ENCODE measurements around the gene VRK3. TPM values are rescaled to one million over a fixed set of nuclear protein-coding genes. Genes with fewer than 3 reads are reported as not detected.
A peak's percentile ranks its signal among the peaks of the same experiment; 100 is the strongest.
"Not testable (repeated sequence)": the region's sequence is repeated elsewhere in the genome, so short reads cannot be mapped to it uniquely, and the experiment has no call there.

Gene VRK3
- total RNA-seq, 2 donors from 2014 or later, result 53.7 to 79.8 TPM

GRCh38 chr19:49951806-49952478 is 73.2 kb downstream of the VRK3 start:
- H3K4me1 Mint-ChIP-seq, result no peaks in the 10 kb centered on the region
- H3K27ac Mint-ChIP-seq, result no peak overlapping the region
- H3K9me3 Mint-ChIP-seq, result no peaks in the 10 kb centered on the region
- H3K36me3 Mint-ChIP-seq (ENCODE audit: low read depth), result no peaks in the 10 kb centered on the region
- ATAC-seq (replicated peaks), result no peak
- H3K27me3 Mint-ChIP-seq, result peaks cover 23% of the 10 kb centered on the region
- H3K4me3 Mint-ChIP-seq, result no peak overlapping the region

DNA sequence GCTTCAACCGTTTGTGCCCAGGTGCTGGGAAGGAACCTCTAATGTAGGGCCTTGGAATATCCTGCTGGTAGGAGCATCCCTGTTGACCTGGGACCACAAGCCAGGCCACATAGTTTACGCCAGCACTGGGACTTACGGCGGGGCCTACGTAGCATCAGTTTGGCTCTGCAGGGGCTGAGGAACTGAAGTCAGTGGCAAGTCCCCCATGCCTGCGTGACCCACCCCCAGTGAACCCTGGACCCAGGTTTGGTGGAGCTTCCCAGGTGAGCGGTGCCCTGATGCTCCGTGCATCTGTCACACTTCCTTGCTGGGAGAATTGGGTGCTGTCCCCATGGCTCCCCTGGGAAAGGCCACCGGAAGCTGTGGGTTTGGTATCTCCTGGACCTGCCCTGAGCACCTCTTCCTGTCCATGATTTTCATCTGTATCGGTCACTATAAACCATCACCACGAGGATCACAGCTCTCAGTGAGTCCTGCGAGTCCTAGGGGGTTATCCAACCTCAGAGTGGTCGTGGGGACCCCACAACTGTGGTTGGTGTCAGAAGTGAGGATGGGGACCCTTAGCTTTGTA is 74.1 kb downstream of the VRK3 start:
- H3K9me3 Mint-ChIP-seq, result no peaks in the 10 kb centered on the region
- H3K27me3 Mint-ChIP-seq, result peaks cover 29% of the 10 kb centered on the region
- H3K4me3 Mint-ChIP-seq, result no peak overlapping the region
- H3K4me1 Mint-ChIP-seq, result no peaks in the 10 kb centered on the region
- no peak overlapping the region for H3K27ac Mint-ChIP-seq
- no peak for ATAC-seq (replicated peaks)
- H3K36me3 Mint-ChIP-seq (ENCODE audit: low read depth), result no peaks in the 10 kb centered on the region

DNA sequence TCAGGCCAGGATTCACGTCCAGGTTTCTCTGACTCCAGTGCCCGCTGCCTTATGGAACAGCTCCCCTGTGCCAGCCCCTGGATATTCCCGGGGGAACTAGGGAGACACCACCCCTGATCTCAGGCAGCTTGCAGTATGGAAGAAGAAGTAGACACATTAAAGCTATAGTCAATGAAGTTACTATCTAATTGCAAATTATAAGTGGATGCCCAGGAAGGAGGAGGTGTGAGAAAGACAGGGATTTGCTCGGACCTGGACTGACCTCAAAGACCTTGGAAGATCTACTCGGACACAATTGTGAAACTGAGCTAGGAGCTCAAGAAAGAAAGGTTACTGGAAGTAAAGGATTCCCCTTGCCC is 74.6 kb downstream of the VRK3 start:
- Mint-ChIP-seq H3K27me3 (peaks cover 29% of the 10 kb centered on the region), H3K36me3 (ENCODE audit: low read depth) (no peaks in the 10 kb centered on the region), H3K4me3 (no peak overlapping the region), H3K4me1 (no peaks in the 10 kb centered on the region), H3K27ac (no peak overlapping the region), H3K9me3 (no peaks in the 10 kb centered on the region)
- no peak for ATAC-seq (replicated peaks)

DNA sequence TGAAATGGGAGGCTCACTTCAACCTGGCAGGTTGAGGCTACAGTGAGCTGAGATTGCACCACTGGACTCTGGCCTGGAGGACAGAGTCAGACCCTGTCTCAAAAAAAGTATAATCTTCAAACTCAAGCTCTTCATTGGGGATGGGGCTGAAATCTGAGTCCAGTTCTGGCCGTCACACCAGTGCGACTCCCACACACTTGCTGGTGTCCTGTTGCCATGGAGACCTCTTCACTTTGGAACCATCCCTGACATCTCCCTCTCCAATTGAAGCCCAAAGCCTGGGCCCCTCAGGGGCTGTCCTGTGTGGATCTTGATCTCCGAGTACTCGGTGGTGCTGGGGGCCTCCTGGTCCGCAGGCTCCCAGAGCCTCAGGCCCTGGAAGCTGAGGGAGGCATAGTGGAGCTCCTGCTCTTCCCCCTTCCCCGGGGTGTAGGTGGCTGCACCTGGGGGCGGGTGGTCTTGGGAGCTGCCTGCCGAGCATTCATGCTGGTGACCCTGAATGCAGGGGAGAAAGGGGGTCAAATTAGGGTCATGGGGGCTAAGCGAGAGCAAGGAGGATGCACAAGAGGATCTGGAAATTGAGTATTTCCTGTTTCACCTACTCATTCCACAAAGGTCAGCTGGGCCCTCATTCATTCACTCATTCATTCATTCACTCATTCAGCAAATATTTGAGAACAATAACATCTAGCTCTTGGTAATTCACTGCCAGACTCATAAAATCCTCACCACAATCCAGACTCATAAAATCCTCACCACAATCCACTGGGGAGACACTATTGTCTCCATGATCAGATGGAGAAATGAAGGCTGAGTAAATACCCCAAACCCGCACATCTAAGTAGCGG is 75.2 kb downstream of the VRK3 start:
- H3K9me3 Mint-ChIP-seq, result no peaks in the 10 kb centered on the region
- H3K4me3 Mint-ChIP-seq, result no peak overlapping the region
- H3K27ac Mint-ChIP-seq, result no peak overlapping the region
- no peaks in the 10 kb centered on the region for H3K4me1 Mint-ChIP-seq
- peaks cover 26% of the 10 kb centered on the region for H3K27me3 Mint-ChIP-seq
- no peak for ATAC-seq (replicated peaks)
- H3K36me3 Mint-ChIP-seq (ENCODE audit: low read depth), result no peaks in the 10 kb centered on the region

- Mint-ChIP-seq H3K36me3 (ENCODE audit: low read depth) (no peaks in the 10 kb centered on the region), H3K4me3 (no peak overlapping the region), H3K4me1 (peaks cover 9% of the 10 kb centered on the region), H3K27me3 (peaks cover 37% of the 10 kb centered on the region), H3K9me3 (no peaks in the 10 kb centered on the region), H3K27ac (no peak overlapping the region)
- no peak for ATAC-seq (replicated peaks)
These were observed 78.8 kb downstream of the VRK3 start for GRCh38 chr19:49946415-49946814.

GRCh38 chr19:49944567-49944966 is 80.6 kb downstream of the VRK3 start:
- H3K4me3 Mint-ChIP-seq; H3K27ac Mint-ChIP-seq; H3K36me3 Mint-ChIP-seq (ENCODE audit: low read depth); H3K9me3 Mint-ChIP-seq: not testable (repeated sequence)
- Mint-ChIP-seq H3K27me3 (peaks cover 35% of the 10 kb centered on the region), H3K4me1 (peaks cover 12% of the 10 kb centered on the region)
- peak; percentile 99 for ATAC-seq (replicated peaks)

DNA sequence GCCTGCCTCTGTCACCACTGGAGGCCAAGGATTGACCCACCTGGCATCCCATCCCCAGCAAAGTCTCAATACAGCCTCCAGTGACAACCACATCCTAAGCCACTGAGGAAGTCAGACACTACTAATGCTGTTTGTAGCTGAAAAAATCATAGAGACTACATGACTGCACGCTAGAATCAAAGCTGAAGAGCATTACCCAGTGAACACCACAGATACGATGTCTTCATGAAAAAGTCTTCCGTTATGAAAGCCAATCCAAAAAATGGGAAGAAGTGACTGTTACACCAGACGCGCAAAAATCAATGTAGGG is 84.7 kb downstream of the VRK3 start:
- ATAC-seq (replicated peaks), result no peak
- no peaks in the 10 kb centered on the region for H3K36me3 Mint-ChIP-seq (ENCODE audit: low read depth)
- H3K4me1 Mint-ChIP-seq, result peaks cover 12% of the 10 kb centered on the region
- no peaks in the 10 kb centered on the region for H3K9me3 Mint-ChIP-seq
- peaks cover 26% of the 10 kb centered on the region for H3K27me3 Mint-ChIP-seq
- no peak overlapping the region for H3K4me3 Mint-ChIP-seq
- H3K27ac Mint-ChIP-seq, result no peak overlapping the region

- peaks cover 12% of the 10 kb centered on the region for H3K4me1 Mint-ChIP-seq
- no peak for ATAC-seq (replicated peaks)
- no peak overlapping the region for H3K27ac Mint-ChIP-seq
- H3K27me3 Mint-ChIP-seq, result peaks cover 26% of the 10 kb centered on the region
- H3K36me3 Mint-ChIP-seq (ENCODE audit: low read depth), result no peaks in the 10 kb centered on the region
- H3K9me3 Mint-ChIP-seq, result no peaks in the 10 kb centered on the region
- no peak overlapping the region for H3K4me3 Mint-ChIP-seq
These were observed 85.3 kb downstream of the VRK3 start for GRCh38 chr19:49939721-49940481.

DNA sequence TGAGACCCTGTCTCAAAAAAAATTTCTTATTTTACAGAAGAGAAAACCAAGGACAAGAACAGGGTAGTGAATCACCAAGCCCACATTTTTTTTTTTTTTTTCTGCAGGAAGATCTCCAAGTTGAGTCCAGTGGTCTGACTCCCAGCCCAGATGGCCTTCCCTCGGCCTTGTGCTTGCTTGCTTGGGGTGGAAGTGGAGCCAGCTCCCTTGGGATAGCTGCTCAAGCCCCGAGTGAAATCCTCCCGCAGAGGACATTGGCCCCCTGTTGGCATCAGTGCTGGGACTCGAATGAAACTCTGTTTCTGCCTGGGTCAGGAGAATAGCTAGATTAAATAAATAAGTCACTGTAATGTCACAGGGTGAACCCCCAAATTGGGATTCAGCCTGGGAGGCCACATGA is 86.5 kb downstream of the VRK3 start:
- Mint-ChIP-seq H3K9me3 (no peaks in the 10 kb centered on the region), H3K27me3 (peaks cover 22% of the 10 kb centered on the region), H3K36me3 (ENCODE audit: low read depth) (no peaks in the 10 kb centered on the region), H3K4me1 (peaks cover 7% of the 10 kb centered on the region), H3K27ac (no peak overlapping the region), H3K4me3 (no peak overlapping the region)
- ATAC-seq (replicated peaks), result no peak

DNA sequence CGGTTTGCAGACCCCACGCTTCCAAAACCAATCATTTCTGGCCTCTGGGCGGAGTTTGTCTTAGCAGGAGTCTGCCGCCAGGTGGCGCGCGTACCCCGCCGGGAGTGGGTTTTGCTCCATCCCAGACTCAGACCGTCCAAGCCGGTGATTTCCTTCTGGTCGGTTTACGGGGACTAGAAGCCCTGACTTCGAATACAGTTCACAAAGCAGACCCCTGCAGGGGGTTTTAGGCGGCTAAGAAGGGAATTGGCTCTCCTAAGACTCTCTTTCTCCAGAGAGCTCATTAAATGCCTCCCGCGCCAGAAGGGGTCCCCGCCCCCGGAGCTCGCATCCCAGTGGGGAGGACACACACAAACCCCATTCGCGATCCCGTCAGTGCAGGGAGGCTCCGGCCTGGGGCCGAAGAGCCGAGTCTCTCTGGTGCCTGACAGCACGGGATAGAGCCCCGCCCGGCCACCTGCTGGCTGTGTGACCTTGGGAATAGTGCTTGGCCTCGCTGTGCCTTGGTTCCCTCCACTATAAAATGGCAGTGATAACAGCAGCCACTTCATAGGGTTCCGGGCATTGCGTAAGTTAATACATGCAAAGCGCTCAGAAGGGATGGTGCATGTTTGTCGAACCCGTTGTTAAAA is 87.3 kb downstream of the VRK3 start:
- peaks cover 9% of the 10 kb centered on the region for H3K4me1 Mint-ChIP-seq
- peak; percentile 88 for ATAC-seq (replicated peaks)
- no peaks in the 10 kb centered on the region for H3K9me3 Mint-ChIP-seq
- H3K36me3 Mint-ChIP-seq (ENCODE audit: low read depth), result no peaks in the 10 kb centered on the region
- no peak overlapping the region for H3K27ac Mint-ChIP-seq
- H3K4me3 Mint-ChIP-seq, result peak overlapping the region; percentile 31
- peaks cover 15% of the 10 kb centered on the region for H3K27me3 Mint-ChIP-seq

GRCh38 chr19:49936549-49936948 is 88.6 kb downstream of the VRK3 start:
- ATAC-seq (replicated peaks), result no peak
- H3K36me3 Mint-ChIP-seq (ENCODE audit: low read depth), result peaks cover 8% of the 10 kb centered on the region
- no peaks in the 10 kb centered on the region for H3K9me3 Mint-ChIP-seq
- H3K4me1 Mint-ChIP-seq, result peaks cover 16% of the 10 kb centered on the region
- H3K27ac Mint-ChIP-seq, result no peak overlapping the region
- no peak overlapping the region for H3K4me3 Mint-ChIP-seq
- H3K27me3 Mint-ChIP-seq, result peaks cover 8% of the 10 kb centered on the region

DNA sequence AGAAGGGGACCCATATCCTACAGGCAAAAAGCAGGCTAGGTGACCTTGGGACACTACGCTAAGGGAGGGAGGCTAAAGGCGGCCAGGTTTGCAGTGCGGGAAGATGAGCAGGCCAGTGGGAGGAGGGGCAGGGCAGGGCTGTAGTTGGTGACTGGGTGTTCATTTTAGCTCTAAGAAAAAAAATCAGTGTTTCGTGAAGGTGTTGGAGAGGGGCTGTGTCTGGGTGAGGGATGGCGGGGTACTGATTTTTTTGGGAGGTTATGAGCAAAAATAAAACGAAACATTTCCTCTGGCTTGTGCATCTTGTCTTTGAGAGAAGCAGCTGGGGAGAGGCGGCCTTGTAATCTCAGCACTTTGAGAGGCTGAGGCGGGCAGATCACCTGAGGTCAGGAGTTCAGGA is 91.5 kb downstream of the VRK3 start:
- Mint-ChIP-seq H3K36me3 (ENCODE audit: low read depth) (peaks cover 28% of the 10 kb centered on the region), H3K27ac (peak overlapping the region; percentile 98), H3K4me3 (peak overlapping the region; percentile 94), H3K9me3 (no peaks in the 10 kb centered on the region), H3K4me1 (peaks cover 31% of the 10 kb centered on the region), H3K27me3 (no peaks in the 10 kb centered on the region)
- no peak for ATAC-seq (replicated peaks)

DNA sequence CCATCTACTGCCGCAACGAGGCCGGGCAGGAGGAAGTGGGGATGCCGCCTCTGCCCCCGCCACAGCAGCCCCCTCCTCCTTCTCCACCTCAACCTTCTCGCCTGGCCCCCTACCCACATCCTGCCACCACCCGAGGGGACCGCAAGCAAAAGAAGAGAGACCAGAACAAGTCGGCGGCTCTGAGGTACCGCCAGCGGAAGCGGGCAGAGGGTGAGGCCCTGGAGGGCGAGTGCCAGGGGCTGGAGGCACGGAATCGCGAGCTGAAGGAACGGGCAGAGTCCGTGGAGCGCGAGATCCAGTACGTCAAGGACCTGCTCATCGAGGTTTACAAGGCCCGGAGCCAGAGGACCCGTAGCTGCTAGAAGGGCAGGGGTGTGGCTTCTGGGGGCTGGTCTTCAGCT is 92.4 kb downstream of the VRK3 start:
- ATAC-seq (replicated peaks), result no peak
- Mint-ChIP-seq H3K27me3 (no peaks in the 10 kb centered on the region), H3K27ac (peak overlapping the region; percentile 98)

GRCh38 chr19:49932041-49932451 is 93.1 kb downstream of the VRK3 start:
- Mint-ChIP-seq H3K27me3 (no peaks in the 10 kb centered on the region), H3K9me3 (no peaks in the 10 kb centered on the region), H3K27ac (peak overlapping the region; percentile 98), H3K36me3 (ENCODE audit: low read depth) (peaks cover 44% of the 10 kb centered on the region), H3K4me1 (peaks cover 43% of the 10 kb centered on the region), H3K4me3 (peak overlapping the region; percentile 94)
- ATAC-seq (replicated peaks), result no peak

More for the DNA sequence above, 92.4 kb downstream of the VRK3 start:
- Mint-ChIP-seq H3K36me3 (ENCODE audit: low read depth) (peaks cover 37% of the 10 kb centered on the region), H3K9me3 (no peaks in the 10 kb centered on the region), H3K4me1 (peaks cover 37% of the 10 kb centered on the region), H3K4me3 (peak overlapping the region; percentile 94)

Data from activated T-helper 17 cell treated with anti-CD3 and anti-CD28 coated beads, Interleukin-2, amount 50 U/mL, for 72 hours (primary cell).